ENCODE data around the gene MECP2. TPM values are rescaled to one million over a fixed set of nuclear protein-coding genes. Genes with fewer than 3 reads are reported as not detected.

The MECP2 gene
- total RNA-seq, 1 experiment from 2014 or later, result 30.6 TPM

- H3K4me3 Mint-ChIP-seq (ENCODE audit: unreplicated experiment), result no peak overlapping the region
These were observed 47.4 kb downstream of the MECP2 start for GRCh38 chrX:154050113-154050495.

GRCh38 chrX:154049209-154050112 is 48.1 kb downstream of the MECP2 start:
- intact Hi-C loops (cut with micrococcal nuclease; ENCODE audit: unreplicated experiment), result no loop called here

More at GRCh38 chrX:154050113-154050495, 47.4 kb downstream of the MECP2 start:
- Histone ChIP-seq H3K36me3 (ENCODE audit: control insufficient read depth, insufficient read depth, low read length) (no peaks in the 10 kb centered on the region), H3K4me1 (peaks cover 8% of the 10 kb centered on the region), H3K9me3 (no peaks in the 10 kb centered on the region), H3K27me3 (replicated peaks; ENCODE audit: control insufficient read depth, insufficient read depth, low read length) (no peaks in the 10 kb centered on the region), H3K4me3 (ENCODE audit: low read depth, low read length) (no peak overlapping the region)
- intact Hi-C loops (cut with micrococcal nuclease; ENCODE audit: unreplicated experiment), result no loop called here
- ChIA-PET CTCF (no interaction called here), POLR2A (no interaction called here)
- Mint-ChIP-seq H3K27ac (ENCODE audit: unreplicated experiment) (peak overlapping the region; percentile 11), H3K4me1 (ENCODE audit: low read depth, unreplicated experiment) (peaks cover 22% of the 10 kb centered on the region), H3K36me3 (ENCODE audit: insufficient read depth, unreplicated experiment) (peaks cover 43% of the 10 kb centered on the region), H3K9me3 (ENCODE audit: unreplicated experiment) (no peaks in the 10 kb centered on the region), H3K27me3 (ENCODE audit: insufficient read depth, unreplicated experiment) (no peaks in the 10 kb centered on the region)
- DNase-seq, result no peak
- no peak for TF ChIP-seq CTCF (IDR thresholded peaks at IDR 0.05; ENCODE audit: insufficient read depth in 1 of 2, low read depth in 1 of 2, low read length in 1 of 2, severe bottlenecking in 1 of 2, unreplicated experiment in 1 of 2)
- no TSS peak for BruUV-seq (replicated peaks)

DNA sequence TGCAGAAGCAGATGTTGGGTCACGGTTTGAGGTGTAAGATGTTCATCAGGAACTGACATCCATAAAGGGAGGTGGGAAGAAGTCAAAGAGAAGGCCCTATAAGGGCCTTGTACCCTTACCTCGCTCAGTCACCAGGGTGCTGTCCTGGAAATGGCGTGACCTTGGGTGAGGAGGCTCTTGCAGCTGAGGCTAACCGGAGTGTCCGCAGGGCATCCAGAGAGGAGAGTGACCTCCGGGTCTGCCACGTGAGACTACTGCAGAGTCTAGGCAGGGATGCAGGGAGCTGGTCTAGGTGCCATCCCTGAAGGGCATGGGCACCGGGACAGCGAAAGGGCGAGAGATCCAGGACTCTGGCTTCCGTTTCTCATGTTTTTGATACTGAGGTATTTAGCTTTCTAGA is 49.1 kb downstream of the MECP2 start:
- CTCF ChIA-PET, result no interaction called here
- intact Hi-C loops (cut with micrococcal nuclease; ENCODE audit: unreplicated experiment), result no loop called here
- POLR2A ChIA-PET, result no interaction called here
- Mint-ChIP-seq H3K9me3 (ENCODE audit: unreplicated experiment) (no peaks in the 10 kb centered on the region), H3K4me1 (ENCODE audit: low read depth, unreplicated experiment) (peaks cover 22% of the 10 kb centered on the region), H3K4me3 (ENCODE audit: unreplicated experiment) (no peak overlapping the region), H3K36me3 (ENCODE audit: insufficient read depth, unreplicated experiment) (peaks cover 39% of the 10 kb centered on the region), H3K27ac (ENCODE audit: unreplicated experiment) (no peak overlapping the region), H3K27me3 (ENCODE audit: insufficient read depth, unreplicated experiment) (no peaks in the 10 kb centered on the region)
- Histone ChIP-seq H3K4me3 (ENCODE audit: low read depth, low read length) (no peak overlapping the region), H3K27me3 (replicated peaks; ENCODE audit: control insufficient read depth, insufficient read depth, low read length) (no peaks in the 10 kb centered on the region), H3K36me3 (ENCODE audit: control insufficient read depth, insufficient read depth, low read length) (no peaks in the 10 kb centered on the region), H3K9me3 (no peaks in the 10 kb centered on the region), H3K4me1 (peaks cover 8% of the 10 kb centered on the region)
- no TSS peak for BruUV-seq (replicated peaks)
- TF ChIP-seq CTCF (IDR thresholded peaks at IDR 0.05; ENCODE audit: insufficient read depth in 1 of 2, low read depth in 1 of 2, low read length in 1 of 2, severe bottlenecking in 1 of 2, unreplicated experiment in 1 of 2), result no peak
- no peak for DNase-seq

More at GRCh38 chrX:154049209-154050112, 48.1 kb downstream of the MECP2 start:
- ChIA-PET POLR2A (no interaction called here), CTCF (no interaction called here)
- Mint-ChIP-seq H3K27me3 (ENCODE audit: insufficient read depth, unreplicated experiment) (no peaks in the 10 kb centered on the region), H3K36me3 (ENCODE audit: insufficient read depth, unreplicated experiment) (peaks cover 39% of the 10 kb centered on the region), H3K27ac (ENCODE audit: unreplicated experiment) (peak overlapping the region; percentile 11), H3K4me1 (ENCODE audit: low read depth, unreplicated experiment) (peaks cover 22% of the 10 kb centered on the region), H3K9me3 (ENCODE audit: unreplicated experiment) (no peaks in the 10 kb centered on the region), H3K4me3 (ENCODE audit: unreplicated experiment) (no peak overlapping the region)
- no peaks in the 10 kb centered on the region for H3K27me3 ChIP-seq (replicated peaks; ENCODE audit: control insufficient read depth, insufficient read depth, low read length)
- no peaks in the 10 kb centered on the region for H3K36me3 ChIP-seq (ENCODE audit: control insufficient read depth, insufficient read depth, low read length)
- no TSS peak for BruUV-seq (replicated peaks)
- peaks cover 8% of the 10 kb centered on the region for H3K4me1 ChIP-seq
- DNase-seq, result no peak
- no peak for TF ChIP-seq CTCF (IDR thresholded peaks at IDR 0.05; ENCODE audit: insufficient read depth in 1 of 2, low read depth in 1 of 2, low read length in 1 of 2, severe bottlenecking in 1 of 2, unreplicated experiment in 1 of 2)
- H3K4me3 ChIP-seq (ENCODE audit: low read depth, low read length), result no peak overlapping the region
- no peaks in the 10 kb centered on the region for H3K9me3 ChIP-seq

All from Caco-2 (cell line).